SK-N-SH treated with all-trans-retinoic acid at 6 μM for 48 hours (cell line): ENCODE measurements around the gene DYSF.

Experiments
- ARNTL ChIP-seq: fragments of 450-650 bp; formaldehyde crosslinking; IDR thresholded peaks from 2 replicates; pipeline ENCODE4 v1.5.0; 2020; ENCODE audit warnings: low read depth, mild to moderate bottlenecking, moderate library complexity, borderline replicate concordance
- BACH2 ChIP-seq: fragments of 250-450 bp; sonication (Bioruptor Pico); IDR thresholded peaks from 2 replicates; pipeline ENCODE4 v1.9.0; 2021; ENCODE audit warnings: mild to moderate bottlenecking, borderline replicate concordance
- CREB5 ChIP-seq: fragments of 250-450 bp; sonication (Bioruptor Pico); IDR thresholded peaks from 2 replicates; pipeline ENCODE4 v1.5.1; 2020; ENCODE audit warnings: low read depth, mild to moderate bottlenecking, moderate library complexity
- CSDC2 ChIP-seq: fragments of 250-450 bp; sonication (Bioruptor Pico); IDR thresholded peaks from 2 replicates; pipeline ENCODE4 v1.5.0; 2020; ENCODE audit warnings: mild to moderate bottlenecking, moderate library complexity
- CSRNP3 ChIP-seq: fragments of 250-450 bp; sonication (Bioruptor Pico); IDR thresholded peaks from 2 replicates; pipeline ENCODE4 v1.5.1; 2021; ENCODE audit warnings: mild to moderate bottlenecking, moderate library complexity
- GLIS3 ChIP-seq: fragments of 250-450 bp; sonication (Bioruptor Pico); IDR thresholded peaks from 2 replicates; pipeline ENCODE4 v1.5.0; 2020; ENCODE audit warnings: mild to moderate bottlenecking, moderate library complexity
- OSR1 ChIP-seq: fragments of 250-450 bp; sonication (Bioruptor Pico); IDR thresholded peaks from 2 replicates; pipeline ENCODE4 v1.8.0; 2022; ENCODE audit warnings: moderate library complexity, mild to moderate bottlenecking, inconsistent platforms
- PATZ1 ChIP-seq: fragments of 250-450 bp; sonication (Bioruptor Pico); IDR thresholded peaks from 2 replicates; pipeline ENCODE4 v1.8.0; 2020; ENCODE audit warnings: mild to moderate bottlenecking, moderate library complexity, borderline replicate concordance
- PPARA ChIP-seq: fragments of 250-450 bp; sonication (Bioruptor Pico); IDR thresholded peaks from 2 replicates; pipeline ENCODE4 v1.5.0; 2020; ENCODE audit warnings: mild to moderate bottlenecking, borderline replicate concordance
- RARB ChIP-seq: fragments of 250-450 bp; sonication (Bioruptor Pico); IDR thresholded peaks from 2 replicates; pipeline ENCODE4 v1.8.0; 2021; ENCODE audit warnings: mild to moderate bottlenecking, moderate library complexity
- TOX ChIP-seq: fragments of 250-450 bp; sonication (Bioruptor Pico); IDR thresholded peaks from 2 replicates; pipeline ENCODE4 v1.8.0; 2021; ENCODE audit warnings: mild to moderate bottlenecking, moderate library complexity, borderline replicate concordance
- TSHZ2 ChIP-seq: fragments of 250-450 bp; sonication (Bioruptor Pico); IDR thresholded peaks from 2 replicates; pipeline ENCODE4 v1.5.0; 2020; ENCODE audit warnings: mild to moderate bottlenecking, moderate library complexity
- ZFP30 ChIP-seq: fragments of 450-650 bp; formaldehyde crosslinking; IDR thresholded peaks from 2 replicates; pipeline ENCODE4 v1.5.0; 2022; ENCODE audit warnings: mild to moderate bottlenecking, moderate library complexity
- ZNF70 ChIP-seq: fragments of 450-650 bp; formaldehyde crosslinking; IDR thresholded peaks from 2 replicates; pipeline ENCODE4 v1.5.0; 2020; ENCODE audit warnings: mild to moderate bottlenecking, moderate library complexity

GRCh38 chr2:71734620-71735019 is 281.3 kb downstream of the DYSF start:
- TF ChIP-seq ARNTL (CRISPR knock-in tag) (no peak), TOX (CRISPR knock-in tag) (no peak), CSRNP3 (CRISPR knock-in tag) (no peak), TSHZ2 (CRISPR knock-in tag) (no peak), PATZ1 (CRISPR knock-in tag) (no peak), OSR1 (CRISPR knock-in tag) (no peak), GLIS3 (no peak), BACH2 (CRISPR knock-in tag) (no peak), RARB (CRISPR knock-in tag) (no peak), CREB5 (CRISPR knock-in tag) (no peak), ZNF70 (CRISPR knock-in tag) (no peak), CSDC2 (no peak), PPARA (CRISPR knock-in tag) (no peak), ZFP30 (CRISPR knock-in tag) (no peak)
